ENCODE data around the gene RNF150.
"Not testable (repeated sequence)": the region's sequence is repeated elsewhere in the genome, so short reads cannot be mapped to it uniquely, and the experiment has no call there.

RNF150 gene

DNA sequence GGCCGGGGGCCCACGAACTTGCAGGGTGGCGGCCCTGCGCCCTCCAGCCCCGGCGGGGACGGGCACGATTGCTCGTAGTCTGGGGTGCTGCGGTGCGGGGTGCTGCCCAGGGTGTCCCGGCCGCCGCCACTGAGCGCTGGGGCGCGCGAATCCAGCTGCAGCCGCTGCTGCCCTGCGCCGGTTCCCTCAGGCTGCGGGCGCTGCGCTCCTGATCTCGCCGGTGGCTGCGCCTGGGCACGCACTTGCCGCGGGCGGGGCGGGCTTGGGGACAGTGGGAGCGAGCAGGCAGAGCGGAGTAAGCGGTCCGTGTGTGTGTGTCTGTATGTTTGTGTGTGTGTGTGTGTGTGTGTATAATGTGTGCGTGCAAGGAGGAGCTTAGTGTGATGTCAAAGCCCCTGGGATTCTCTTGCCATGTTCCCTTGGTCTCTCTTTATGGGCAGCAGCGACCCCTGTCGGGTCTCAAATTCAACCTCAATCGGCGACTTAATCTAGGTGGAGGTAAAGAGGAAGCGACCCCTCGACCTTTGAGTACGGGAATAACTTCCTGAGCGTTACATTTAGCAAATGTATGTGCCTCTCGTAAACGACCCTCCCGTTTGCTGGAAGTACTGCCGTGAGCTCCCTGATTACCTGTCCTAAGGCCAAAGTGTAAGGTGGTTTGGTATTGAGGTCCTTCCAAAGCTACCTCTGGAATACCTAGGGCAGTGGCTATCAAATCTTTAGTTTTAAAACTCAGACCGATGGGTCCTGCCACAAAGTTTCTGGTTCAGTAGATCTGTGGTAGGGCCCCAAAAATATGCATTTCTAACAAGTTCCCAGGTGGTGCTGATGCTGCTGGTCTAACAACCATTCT lies at the start of gene RNF150:
Gene RNF150, minus strand, starts transcription at position 324 of the 853 bp plus-strand sequence.
- peak; percentile 39 for DNase-seq

DNA sequence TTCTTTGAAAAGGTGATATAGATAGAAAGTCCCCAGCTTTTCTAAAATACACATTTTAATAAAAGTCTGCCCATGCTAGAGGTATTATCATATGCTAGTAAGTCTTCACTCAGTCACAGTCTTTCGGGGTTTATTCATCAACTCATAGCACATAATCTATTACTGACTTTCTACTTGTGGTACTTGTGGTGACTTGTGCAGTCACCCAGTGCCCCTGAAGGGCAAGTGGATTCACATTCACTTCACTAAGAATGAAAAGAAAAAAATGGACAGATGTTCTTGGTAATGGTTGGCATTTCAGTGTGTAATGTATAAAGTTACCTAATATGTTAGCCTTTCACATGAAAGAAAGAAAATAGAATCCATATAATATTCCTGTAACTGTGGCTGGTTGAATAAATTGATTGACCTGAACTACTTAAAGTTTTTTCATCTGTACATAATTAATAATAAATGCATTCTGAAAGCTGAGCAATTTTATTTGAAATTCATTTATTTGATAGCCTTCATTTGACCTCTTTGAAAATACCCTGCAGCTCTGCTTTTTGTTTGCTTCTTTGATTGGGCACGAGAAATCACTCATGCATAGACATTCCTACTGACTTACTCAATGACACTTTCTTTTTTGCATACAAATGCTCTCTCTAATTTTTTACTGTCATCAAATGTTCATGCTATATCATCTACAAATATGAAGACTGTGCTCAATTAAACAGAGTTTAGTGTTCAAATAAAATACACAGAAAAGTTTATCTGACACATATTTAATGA lies 47.9 kb upstream of the RNF150 start:
- no peak for DNase-seq

DNA sequence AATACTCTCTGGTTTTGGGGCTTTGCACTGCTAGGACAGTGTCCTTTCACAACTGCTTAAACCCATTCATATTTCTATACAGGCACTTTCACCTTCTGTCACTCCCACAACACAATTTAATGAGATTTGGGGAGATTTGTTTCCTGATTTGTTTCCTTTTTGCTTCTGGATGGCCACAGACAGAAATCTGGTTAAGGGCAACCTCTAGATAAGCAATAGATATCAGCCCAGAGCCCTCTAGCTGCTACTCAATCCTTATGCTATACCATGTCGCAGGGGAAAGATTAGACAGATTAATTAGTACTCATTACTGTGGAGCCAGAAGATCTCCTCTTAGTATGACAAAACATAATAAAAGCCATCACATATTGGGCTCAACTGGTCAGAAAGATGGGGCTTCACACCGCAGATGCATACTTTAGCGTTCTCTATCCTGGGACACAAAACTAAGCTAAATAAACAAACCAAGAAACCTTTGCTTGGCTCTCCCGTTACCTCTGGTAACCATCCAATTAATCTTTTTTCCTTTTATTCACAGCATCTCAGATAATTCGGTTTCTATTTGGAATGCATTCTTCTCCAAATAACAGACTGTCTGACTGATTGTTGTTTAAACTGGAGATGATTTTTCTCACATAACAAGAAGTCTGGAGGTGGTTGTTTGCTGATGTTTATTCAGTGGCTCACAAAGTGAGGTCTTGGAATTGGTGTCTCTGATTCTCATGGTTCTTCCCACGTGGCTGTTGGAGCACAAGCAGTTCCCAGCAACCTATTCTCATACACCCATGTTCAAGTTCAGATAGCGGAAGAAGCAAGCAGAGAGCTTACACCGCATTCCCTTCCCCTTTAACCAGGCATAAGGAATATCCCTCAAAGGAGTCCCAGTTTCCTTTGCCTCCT lies 46.5 kb upstream of the RNF150 start:
- no peak for DNase-seq

DNA sequence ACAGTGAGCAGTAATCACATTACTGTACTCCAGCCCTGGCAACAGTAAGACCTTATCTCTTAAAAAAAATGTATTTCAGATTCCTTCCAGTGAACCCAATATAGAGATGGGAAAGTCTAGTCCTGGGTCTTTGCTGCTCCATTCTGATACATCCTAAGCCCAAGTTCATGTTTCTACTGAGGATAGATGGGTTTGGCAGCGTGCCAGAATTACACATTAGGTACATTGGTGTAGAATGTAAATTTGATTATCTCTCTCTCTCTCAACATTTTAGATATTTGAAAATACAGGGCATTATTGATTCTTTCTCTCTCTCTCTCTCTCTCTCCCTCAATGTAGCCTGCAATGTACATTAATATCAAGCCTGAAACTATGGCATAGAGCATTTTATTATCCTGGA lies 43.9 kb upstream of the RNF150 start:
- DNase-seq: no peak

DNA sequence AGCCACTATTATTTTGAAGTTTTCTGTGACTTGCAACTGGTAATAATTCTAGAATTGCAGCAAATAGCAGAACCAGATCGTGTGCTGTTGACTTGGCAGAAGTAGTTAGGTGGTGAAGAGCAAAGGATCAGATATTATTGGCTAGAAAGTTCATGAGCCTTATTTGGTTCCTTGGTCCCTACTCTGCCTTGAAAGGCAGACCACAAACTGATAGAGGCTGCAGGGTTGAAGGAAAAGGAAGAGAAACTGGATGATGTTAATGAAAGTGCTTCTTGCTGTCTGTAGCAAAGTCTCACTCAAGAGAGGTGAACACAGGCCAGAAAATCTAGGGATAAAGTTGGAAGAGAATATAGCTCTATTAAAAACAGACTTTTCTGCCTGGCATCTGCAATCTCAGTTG lies 41.2 kb upstream of the RNF150 start:
- no peak for DNase-seq

DNA sequence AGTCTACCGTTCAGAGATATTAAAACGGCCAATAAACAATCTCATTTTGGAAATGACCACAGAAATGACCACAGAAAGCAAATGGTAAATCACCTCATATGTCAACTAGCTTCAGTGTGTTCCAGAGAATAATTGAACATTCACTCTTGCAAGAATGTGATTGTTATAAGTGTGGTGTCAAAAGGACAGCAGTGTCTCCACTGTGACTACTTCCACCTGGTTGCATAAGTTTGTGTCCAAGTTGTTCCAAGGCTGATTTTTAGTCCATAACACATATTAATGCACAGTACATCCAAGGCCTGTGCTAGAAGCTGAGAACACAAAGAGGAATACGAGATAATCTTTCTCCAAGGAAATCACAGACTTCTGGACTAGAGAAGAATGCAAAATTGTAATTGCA lies 37.4 kb upstream of the RNF150 start:
- DNase-seq: no peak

DNA sequence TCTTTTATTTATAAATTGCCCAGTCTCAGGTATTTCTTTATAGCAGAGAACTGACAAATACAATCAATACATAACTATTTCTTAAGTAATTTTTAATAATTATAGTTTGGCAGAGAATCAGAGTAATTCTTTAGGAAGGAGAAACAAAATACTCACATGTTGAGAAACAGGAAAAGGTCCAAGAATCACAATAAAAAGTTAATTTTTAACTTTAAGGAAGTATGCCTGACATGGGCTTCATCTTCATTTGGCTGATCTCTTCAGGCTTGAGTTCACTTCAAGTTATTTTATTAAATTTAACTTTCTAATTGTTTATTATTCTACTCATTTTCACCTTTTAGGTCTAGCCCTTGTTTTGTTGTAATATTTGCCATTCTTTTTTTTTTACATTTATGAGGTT lies 36.1 kb upstream of the RNF150 start:
- no peak for DNase-seq

DNA sequence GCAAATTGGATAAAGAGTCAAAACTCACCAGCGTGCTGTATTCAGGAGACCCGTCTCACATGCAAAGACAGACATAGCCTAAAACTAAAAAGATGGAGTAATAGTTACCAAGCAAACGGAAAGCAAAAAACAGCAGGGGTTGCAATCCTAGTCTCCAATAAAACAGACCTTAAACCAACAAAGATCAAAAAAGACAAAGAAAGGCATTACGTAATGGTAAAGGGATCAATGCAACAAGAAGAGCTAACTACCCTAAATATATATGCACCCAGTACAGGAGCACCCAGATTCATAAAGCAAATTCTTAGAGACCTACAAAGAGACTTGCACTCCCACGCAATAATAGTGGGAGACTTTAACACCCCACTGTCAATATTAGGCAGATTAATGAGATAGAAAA lies 31.7 kb upstream of the RNF150 start:
- DNase-seq: not testable (repeated sequence)

DNA sequence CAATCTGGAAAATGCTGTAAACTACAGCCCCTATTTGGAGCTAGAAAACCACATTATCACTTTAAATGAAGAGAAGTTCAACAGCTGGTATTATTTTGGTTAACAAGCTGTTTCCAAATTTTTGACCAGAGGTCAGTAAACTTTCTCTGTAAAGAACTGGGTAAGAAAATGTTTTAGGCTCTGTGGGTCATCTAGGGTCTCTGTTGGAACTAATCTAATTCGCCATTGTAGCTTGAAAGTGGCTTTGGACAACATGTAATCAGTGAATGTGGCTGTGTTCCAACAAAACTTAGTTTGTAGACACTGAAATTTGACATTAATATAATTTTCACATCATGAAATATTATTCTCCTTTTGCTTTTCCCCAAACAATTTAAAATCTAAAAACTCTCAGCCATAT lies 25.8 kb upstream of the RNF150 start:
- DNase-seq: no peak

DNA sequence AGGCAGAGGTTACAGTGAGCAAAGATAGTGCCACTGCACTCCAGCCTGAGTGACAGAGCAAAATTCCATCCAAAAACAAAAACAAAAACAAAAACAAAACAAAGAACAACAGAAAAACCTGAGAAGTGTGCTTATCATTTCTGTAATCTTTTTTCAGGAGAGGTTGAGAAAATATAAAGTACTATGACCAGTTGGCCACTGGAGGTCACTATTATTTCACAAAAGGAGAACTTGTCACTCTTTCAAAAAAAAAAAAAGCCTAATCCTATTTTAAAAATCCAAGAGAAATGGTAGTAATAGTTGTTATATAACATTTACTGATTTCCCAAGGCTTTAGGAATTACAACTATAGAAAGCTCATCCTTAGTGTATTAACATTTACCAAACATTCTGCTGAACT lies 24.9 kb upstream of the RNF150 start:
- no peak for DNase-seq

DNA sequence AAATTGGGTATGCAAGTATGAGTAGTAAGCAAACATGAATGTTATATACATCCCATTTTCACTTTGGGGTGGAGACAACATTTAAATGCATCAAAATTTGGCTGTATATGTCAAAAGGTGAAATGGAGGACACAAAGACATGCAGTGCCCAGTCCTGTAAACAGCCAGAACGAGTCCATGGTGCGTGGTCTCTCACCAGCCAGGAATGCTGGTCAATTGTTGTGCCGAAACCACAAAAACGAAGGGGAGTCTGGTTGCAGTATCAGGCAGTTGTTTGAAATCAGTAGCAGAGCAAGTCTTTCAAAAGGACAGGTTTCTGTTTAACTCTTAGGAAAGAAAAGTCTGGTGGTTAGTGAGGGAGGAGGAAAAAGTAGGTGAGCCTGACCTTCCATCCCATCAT lies 22.3 kb upstream of the RNF150 start:
- DNase-seq: no peak

DNA sequence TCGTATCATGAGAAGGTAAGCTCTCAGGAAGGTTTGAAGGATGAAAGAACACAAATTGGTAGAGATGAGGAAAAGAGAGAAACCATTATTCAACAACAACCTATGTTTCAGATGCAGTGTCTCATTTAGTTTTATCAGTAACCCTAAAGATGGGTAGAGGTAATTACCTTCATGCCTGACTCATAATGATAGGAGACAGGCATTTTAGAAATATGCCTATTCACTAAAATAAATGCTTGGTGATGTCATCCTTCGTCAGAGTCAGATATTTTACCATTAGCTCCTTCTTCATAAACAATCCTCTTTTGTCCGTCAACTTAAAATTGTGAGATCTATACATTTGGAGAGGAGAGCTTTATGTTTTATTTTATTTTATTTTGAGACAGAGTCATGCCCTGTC lies 21.5 kb upstream of the RNF150 start:
- DNase-seq: no peak

DNA sequence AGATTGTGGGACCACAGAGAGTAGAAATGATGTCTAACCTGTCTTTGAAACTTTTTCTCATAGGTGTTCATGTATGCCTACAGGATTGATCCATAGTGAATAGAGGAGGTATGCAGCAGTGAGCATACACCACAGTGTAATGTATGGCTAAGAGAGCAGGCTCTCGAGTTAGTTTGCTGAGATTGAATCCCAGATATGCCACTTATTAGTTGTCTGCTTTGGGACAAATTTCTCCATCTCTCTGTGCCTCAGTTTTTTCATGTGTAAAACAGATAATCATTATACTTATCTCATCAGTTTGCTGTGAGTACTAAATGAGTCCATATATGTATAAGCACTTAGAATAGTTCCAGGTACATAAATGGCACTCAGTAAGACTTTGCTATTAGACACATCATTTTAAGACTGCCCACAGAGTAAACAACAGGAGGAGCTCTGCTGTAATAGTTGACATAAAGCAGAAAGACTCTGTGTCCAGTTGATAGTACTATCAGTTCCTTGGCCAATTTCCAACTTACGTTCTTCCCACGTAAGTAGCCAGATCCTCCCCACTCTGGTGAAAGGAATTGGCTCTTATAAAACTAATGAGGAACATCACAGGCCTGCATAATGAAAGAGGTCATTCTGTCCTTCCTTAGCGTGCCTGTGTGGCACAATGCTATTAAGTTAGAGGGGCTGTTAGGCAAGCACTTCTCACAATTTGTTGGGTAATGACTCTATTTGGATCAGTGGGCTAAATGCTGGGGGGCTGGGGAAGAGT lies 20.7 kb upstream of the RNF150 start:
- DNase-seq: no peak

DNA sequence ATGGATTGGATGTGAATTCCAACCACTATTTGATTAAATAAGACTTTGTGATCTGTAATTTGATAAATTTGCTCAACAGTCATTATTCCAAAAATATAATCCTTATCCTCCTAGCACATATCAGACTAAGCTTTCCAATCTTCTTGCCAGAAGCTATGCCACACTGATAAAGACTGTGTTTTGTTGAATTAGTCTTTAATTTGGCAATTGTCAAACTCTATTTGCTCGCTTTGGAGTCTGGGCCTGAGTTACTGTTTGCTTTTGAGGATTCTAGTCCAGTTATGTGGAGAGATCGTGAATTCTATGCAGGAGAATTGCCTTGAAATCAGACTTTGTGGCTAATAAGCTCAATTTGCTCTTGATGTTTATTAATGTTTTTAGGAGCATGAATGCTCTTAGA lies 10.9 kb upstream of the RNF150 start:
- no peak for DNase-seq

DNA sequence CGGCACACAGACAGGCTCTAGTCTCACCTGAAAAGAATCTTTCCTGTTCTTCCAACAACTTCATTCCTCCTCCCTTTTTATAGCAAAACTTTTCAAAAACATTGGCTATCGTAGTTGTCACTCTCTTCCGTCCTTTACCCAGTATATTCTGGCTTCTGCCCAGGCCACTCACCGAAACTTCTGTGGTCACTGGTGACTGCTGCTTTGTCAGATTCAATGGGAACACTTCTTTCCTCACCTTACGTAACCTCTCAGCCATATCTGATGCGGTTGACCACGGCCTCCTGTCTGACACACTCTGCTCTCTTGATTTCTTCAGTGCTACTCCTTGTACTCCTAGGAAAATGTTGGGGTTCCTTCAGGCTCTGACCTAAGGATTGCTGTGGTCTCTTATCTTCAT lies 9.2 kb upstream of the RNF150 start:
- DNase-seq: no peak

DNA sequence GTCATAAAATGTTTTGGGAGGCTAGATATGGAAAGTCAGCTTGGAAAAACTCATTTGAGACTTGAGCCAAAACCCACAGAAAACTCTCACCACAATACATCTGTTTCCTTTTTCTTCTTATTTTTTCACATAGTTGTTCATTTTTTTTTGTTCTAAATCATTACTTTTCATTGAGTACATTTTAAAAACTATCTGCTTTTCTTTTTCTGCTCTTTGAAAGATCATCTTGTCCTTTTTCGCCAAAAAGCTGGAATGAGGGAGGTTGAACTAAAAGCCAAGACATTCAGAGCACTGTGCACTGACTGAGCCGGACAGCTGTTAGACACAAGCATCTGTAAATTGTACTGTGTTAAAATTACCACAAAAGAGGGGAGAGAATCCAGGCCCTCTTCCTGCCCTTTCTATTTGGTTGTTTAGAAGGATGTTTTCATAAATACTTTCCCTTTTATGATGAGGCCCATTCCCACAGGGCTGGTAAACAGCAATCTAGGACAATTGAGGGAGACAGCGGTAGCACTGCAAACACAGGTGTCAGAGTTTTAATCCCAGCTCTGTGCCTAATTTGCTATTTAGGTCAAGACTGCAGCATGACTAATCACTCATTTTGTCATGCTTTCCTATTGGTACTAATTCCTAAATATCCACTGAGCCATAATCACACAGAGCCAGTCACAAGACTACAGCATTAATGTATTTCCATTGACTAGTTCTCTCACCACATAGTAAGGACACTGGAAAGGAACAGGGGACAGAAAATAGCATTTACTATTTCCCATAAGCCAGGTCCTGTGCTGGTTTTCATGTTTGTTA lies 7.3 kb upstream of the RNF150 start:
- no peak for DNase-seq

DNA sequence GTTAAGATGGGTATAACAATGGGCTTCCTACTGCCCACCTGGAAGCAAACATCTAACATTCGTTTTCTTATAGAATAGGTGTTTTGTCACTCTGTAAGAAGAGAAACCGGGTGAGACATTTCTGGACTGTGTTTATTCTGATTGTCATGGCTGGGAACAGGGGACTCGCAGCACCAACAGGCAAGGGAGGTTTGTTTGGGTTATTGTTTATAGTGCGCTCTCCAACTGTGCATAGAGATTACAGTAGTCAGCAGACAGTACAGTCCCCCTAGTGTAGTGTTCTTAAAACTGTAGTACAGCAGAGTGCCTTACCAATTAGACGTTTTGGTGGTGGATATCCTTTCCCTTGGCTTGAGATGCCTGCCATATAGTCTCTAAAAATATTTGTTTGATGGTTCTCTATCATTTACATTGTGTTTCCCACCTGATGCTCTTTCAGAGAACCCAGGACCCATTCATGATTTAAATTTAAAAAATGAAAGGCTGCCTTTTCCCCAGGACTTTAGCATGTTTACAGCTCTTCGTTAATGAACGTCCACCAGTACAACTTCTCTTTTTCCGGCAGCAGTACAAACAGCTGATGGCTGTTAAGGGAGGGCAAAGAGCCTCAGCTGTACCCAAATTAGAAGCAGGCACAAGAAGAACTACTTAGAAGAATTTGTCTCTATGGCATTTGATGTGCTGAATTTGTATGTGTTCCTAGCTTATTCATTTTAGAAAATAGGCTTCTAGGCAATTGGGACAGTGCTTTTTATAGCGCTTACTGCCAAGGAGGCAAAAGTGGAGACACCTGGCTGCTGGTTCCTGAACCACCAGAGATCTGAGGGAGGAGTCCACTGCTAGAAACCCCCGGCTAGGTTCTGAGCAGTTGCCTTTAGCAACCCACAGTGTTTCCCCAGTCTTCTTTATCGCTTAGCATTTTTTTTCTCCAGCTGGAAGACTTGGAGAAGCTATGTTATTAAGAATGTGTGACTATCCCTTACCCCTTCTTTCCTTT lies 1.0 kb upstream of the RNF150 start:
- no peak for DNase-seq

DNA sequence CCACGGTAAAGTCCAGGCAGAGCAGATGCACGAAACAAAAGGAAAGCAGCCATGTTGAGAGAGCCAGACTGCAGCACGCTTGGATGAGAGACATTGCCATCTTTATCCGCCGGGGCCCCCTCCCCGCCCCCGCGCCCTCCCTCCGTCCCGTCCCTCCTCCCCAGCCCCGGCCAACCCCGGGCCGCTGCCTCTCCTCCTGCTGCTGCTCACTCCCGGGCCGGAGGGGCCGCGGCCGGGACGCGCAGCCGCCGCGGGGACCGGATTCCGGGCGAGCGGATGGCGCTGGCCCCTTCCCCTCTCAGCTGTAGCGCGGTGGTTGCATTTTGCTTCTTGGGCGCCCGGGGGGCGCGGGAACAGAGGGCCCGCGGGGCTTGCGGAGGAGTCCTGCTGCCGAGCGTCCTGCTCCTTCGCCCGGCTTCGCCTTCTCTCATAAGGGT lies 542 bp downstream of the RNF150 start:
- no peak for DNase-seq

DNA sequence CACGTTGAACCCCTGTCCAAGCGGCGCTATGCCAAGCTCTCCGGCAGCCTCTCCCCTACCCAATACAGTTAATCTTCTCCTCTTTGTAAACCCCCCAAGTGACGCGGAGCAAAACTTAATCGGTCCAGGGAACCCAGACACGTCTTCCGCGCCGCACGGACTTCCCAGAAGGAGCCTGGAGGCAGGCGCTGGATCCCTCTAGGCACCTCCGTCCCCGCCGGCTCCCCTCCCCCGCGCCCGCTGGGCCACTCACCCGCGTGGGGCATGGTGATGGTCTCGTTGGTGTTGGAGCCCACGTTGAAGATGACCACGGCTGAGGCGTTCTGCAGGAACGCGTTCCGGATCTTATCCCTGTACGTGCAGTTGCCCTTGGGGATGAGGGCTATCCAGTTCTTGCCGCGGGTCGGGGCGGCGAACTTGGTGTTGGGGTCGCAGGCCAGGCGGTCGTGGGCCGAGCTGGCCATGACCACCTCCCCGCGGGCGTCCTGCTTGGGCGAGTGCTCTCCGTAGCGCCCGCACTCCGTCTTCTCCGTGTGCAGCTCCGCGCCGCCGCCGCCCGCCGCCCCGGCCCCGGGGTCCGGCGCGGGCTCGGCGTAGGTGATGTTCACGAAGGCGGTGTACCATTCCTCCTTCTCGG lies 1.1 kb downstream of the RNF150 start:
- DNase-seq: no peak

DNA sequence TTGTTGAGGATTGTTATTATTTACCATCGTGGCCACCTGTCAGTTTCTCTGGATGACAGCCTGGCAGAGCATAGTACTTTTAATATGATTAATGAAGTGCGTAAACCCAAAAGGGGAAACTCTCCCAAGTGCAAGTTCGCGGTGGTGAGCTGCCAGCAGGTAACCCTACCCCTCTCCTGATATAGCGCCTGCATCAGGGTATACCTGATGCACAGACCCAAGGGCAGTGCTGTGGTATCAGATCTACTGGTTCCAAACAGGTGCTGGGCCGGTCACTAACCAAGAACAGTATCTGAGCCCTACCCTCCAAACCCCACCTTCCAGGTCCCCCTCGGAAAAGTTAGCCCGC lies 1.6 kb downstream of the RNF150 start:
- DNase-seq: no peak

Measured in stimulated activated CD4-positive, alpha-beta T cell treated with anti-CD3 and anti-CD28 coated beads, Interleukin-4, amount 100 ng/mL, for 24 hours (primary cell).